Breast epithelium (tissue), 3 donors: ENCODE measurements around the gene MAML3.

Experiments
- CTCF ChIP-seq, 3 donors: fragments of 450-650 bp; IDR thresholded peaks; one replicate each; pipeline ENCODE4 v1.5.1; 2016 to 2017; ENCODE audit warnings: antibody characterized with exemption in 3 of 3, mild to moderate bottlenecking in 3 of 3, moderate library complexity in 3 of 3
- POLR2A ChIP-seq: fragments of 450-650 bp; IDR thresholded peaks from one replicate; pipeline ENCODE4 v1.6.1; 2016; ENCODE audit warnings: antibody characterized with exemption, mild to moderate bottlenecking, moderate library complexity

DNA sequence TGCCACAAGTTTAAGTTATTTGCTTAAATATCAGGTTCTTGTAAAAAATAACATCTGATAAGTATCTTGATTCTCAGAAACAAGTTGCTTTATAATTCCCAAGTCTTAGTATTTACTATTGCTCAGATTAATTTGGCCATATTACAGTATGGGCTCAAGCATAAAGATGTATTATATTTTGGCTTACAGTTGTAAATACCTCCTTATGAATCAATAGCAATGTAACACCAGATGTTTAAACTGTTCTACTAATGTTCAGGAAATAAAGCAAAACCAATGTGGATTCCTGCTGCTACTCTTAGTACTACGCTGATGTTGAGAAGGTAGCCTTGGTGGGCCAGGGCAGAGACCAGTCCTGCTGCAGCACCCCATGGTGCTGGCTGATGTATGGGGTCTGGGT, 385.6 kb downstream of the MAML3 start:
- TF ChIP-seq CTCF (IDR thresholded peaks at IDR 0.05) (no peak), POLR2A (no peak)
